DND-41 (cell line): Measurements from ENCODE around the gene ANO2.

Experiments
- CTCF ChIP-seq: IDR thresholded peaks from 2 replicates; pipeline ENCODE4 v1.5.1; 2012; ENCODE audit warnings: borderline replicate concordance, low read length, moderate library complexity, mild to moderate bottlenecking; ENCODE audit not compliant: poor library complexity, severe bottlenecking; ENCODE audit errors: extremely low read depth
- EZH2 ChIP-seq: IDR thresholded peaks from 3 replicates; pipeline ENCODE4 v1.6.1; 2012; ENCODE audit warnings: borderline replicate concordance, low read depth, mild to moderate bottlenecking, moderate library complexity, low read length, inconsistent platforms; ENCODE audit not compliant: severe bottlenecking

- TF ChIP-seq CTCF, result no peak
- TF ChIP-seq EZH2, result no peak
Measured at GRCh38 chr12:5515458-5515857, 429.6 kb downstream of the ANO2 start.
